B cell (primary cell): Measurements from ENCODE around the gene TARS1. TPM values are rescaled to one million over a fixed set of nuclear protein-coding genes. Genes with fewer than 3 reads are reported as not detected.

Source experiments
- ATAC-seq: fragments of 200-7000 bp; cut with Tn5 transposase; one replicate; pipeline ENCODE4 v1.10.0; 2021; ENCODE audit warnings: low read depth, mild to moderate bottlenecking, moderate number of reproducible peaks, moderate library complexity
- CTCF ChIA-PET: fragments of 350-600 bp; sonication (Branson Sonifier 250); formaldehyde crosslinking; loops from one replicate; lab custom pipeline; 2021; ENCODE audit warnings: antibody characterized with exemption, inconsistent platforms; lab: Charles Lee
- POLR2A ChIA-PET: fragments of 350-600 bp; sonication (Branson Sonifier 250); formaldehyde crosslinking; loops from one replicate; lab custom pipeline; 2021; ENCODE audit warnings: antibody characterized with exemption; lab: Charles Lee
- DNase-seq: peaks from one replicate; pipeline ENCODE4 v3.0.0; 2013
- H2AFZ ChIP-seq: 2 replicates; pipeline ENCODE4 v1.6.1; 2012; ENCODE audit warnings: mild to moderate bottlenecking, low read depth, low read length; ENCODE audit not compliant: insufficient read depth, poor library complexity, severe bottlenecking
- H3K27ac ChIP-seq, 2 donors: 1 replicate in 1 of 2; 2 replicates in 1 of 2; pipeline ENCODE4 v1.5.1; 2012 to 2013; ENCODE audit warnings: low read length in 2 of 2, mild to moderate bottlenecking in 2 of 2, moderate library complexity in 1 of 2
- H3K27me3 ChIP-seq, 4 experiments: fragments of 200-600 bp in 1 of 4; sonication (generic) in 1 of 4; replicated peaks in 1 of 4; 1 replicate in 2 of 4; 2 replicates in 2 of 4; pipeline versions ENCODE4 v1.6.1 to v1.7.0; 2013 to 2016; ENCODE audit warnings: low read length in 3 of 4, mild to moderate bottlenecking in 2 of 4, mixed read lengths in 1 of 4, moderate library complexity in 1 of 4; ENCODE audit not compliant: insufficient read depth in 4 of 4, control insufficient read depth in 3 of 4; ENCODE audit errors: control extremely low read depth in 1 of 4
- H3K36me3 ChIP-seq, 2 experiments: replicated peaks in 1 of 2; 1 replicate in 1 of 2; 2 replicates in 1 of 2; pipeline versions ENCODE4 v1.6.1 to v1.7.1; 2013; ENCODE audit warnings: low read length in 1 of 2; ENCODE audit not compliant: insufficient read depth in 2 of 2, control insufficient read depth in 1 of 2; ENCODE audit errors: control extremely low read depth in 1 of 2, extremely low read depth in 1 of 2
- H3K4me1 ChIP-seq, 2 donors: fragments of 200-600 bp in 1 of 2; sonication (generic) in 1 of 2; 1 replicate in 1 of 2; 2 replicates in 1 of 2; pipeline versions ENCODE4 v1.5.1 to v1.6.1; 2013 to 2017; ENCODE audit warnings: low read length in 2 of 2; ENCODE audit not compliant: control insufficient read depth in 2 of 2, insufficient read depth in 2 of 2
- H3K4me2 ChIP-seq: replicated peaks from 2 replicates; pipeline ENCODE3; 2012; ENCODE audit warnings: mild to moderate bottlenecking, low read depth, low read length; ENCODE audit not compliant: poor library complexity, severe bottlenecking
- H3K4me3 ChIP-seq, 5 experiments: fragments of 200-600 bp in 1 of 5; sonication (generic) in 1 of 5; 1 replicate in 3 of 5; 2 replicates in 2 of 5; pipeline versions ENCODE4 v1.5.1 to v1.7.0; 2011 to 2016; ENCODE audit warnings: low read length in 4 of 5, mild to moderate bottlenecking in 4 of 5, low read depth in 2 of 5, control low read depth in 1 of 5, moderate library complexity in 1 of 5; ENCODE audit not compliant: insufficient read depth in 1 of 5; ENCODE audit errors: control extremely low read depth in 1 of 5, extremely low read depth in 1 of 5
- H3K79me2 ChIP-seq: fragments of 200-600 bp; sonication (generic); one replicate; pipeline ENCODE4 v1.6.0; 2016; ENCODE audit warnings: low read length; ENCODE audit not compliant: control insufficient read depth, insufficient read depth
- H3K9ac ChIP-seq: fragments of 200-600 bp; sonication (generic); 2 replicates; pipeline ENCODE4 v1.6.1; 2017; ENCODE audit warnings: mild to moderate bottlenecking, low read length, moderate library complexity
- H3K9me3 ChIP-seq, 3 donors: one replicate each; pipeline versions ENCODE4 v1.6.1 to v1.7.1; 2013; ENCODE audit warnings: low read length in 2 of 3; ENCODE audit not compliant: control insufficient read depth in 2 of 3, insufficient read depth in 1 of 3; ENCODE audit errors: control extremely low read depth in 1 of 3
- H4K20me1 ChIP-seq: 2 replicates; pipeline ENCODE4 v1.6.0; 2012; ENCODE audit warnings: mild to moderate bottlenecking, low read length; ENCODE audit not compliant: insufficient read depth, control insufficient read depth, poor library complexity, severe bottlenecking
- H3K27ac Mint-ChIP-seq: one replicate; pipeline ENCODE4 v1.8.0; 2021; ENCODE audit warnings: mixed read lengths
- H3K27me3 Mint-ChIP-seq: one replicate; pipeline ENCODE4 v1.8.0; 2021; ENCODE audit warnings: mixed read lengths
- H3K4me1 Mint-ChIP-seq: one replicate; pipeline ENCODE4 v1.8.0; 2021; ENCODE audit warnings: mixed read lengths
- H3K4me3 Mint-ChIP-seq: one replicate; pipeline ENCODE4 v1.8.0; 2021; ENCODE audit warnings: mixed read lengths
- H3K9me3 Mint-ChIP-seq: one replicate; pipeline ENCODE4 v1.8.0; 2022; ENCODE audit warnings: mixed read lengths; ENCODE audit not compliant: insufficient read depth
- EZH2 ChIP-seq: IDR thresholded peaks from 2 replicates; pipeline ENCODE4 v1.6.1; 2012; ENCODE audit warnings: borderline replicate concordance, low read depth, mild to moderate bottlenecking, moderate library complexity, low read length; ENCODE audit not compliant: insufficient read depth, poor library complexity, severe bottlenecking
- WGBS: methylation state at CpG from one replicate; pipeline ENCODE4 v1.1.5; 2013; ENCODE audit warnings: missing lambda C conversion rate; ENCODE audit not compliant: insufficient coverage; 5-methylcytosine and 5-hydroxymethylcytosine counted together
- intact Hi-C: fragments of 100-400 bp; cut with micrococcal nuclease; formaldehyde crosslinking; loops from one replicate; pipeline ENCODE4 v1.10.0; 2022
- polyA plus RNA-seq: library from polyadenylated mRNA; depleted of rRNA; stranded (reverse); fragments of >200 nt; gene quantifications from 2 replicates; pipeline ENCODE4 v1.2.3, GENCODE V29; 2012
- total RNA-seq, 2 donors: library from RNA; stranded (reverse); fragments of 120-200 nt in 1 of 2; gene quantifications; 1 replicate in 1 of 2; 2 replicates in 1 of 2; pipeline versions ENCODE4 v1.2.3 to v1.2.4, GENCODE V29; 2013 to 2022
- TF ChIP-seq, protein P1 (sequence below): fragments of 200-600 bp; IDR thresholded peaks from one replicate; pipeline ENCODE4 v1.8.0; 2022; ENCODE audit warnings: antibody characterized with exemption, mild to moderate bottlenecking

TARS1 gene
- total and polyA plus RNA-seq, 2 donors (not counting 1 experiment from before 2014, with no cell fraction given), result 11.0 to 66.0 TPM

DNA sequence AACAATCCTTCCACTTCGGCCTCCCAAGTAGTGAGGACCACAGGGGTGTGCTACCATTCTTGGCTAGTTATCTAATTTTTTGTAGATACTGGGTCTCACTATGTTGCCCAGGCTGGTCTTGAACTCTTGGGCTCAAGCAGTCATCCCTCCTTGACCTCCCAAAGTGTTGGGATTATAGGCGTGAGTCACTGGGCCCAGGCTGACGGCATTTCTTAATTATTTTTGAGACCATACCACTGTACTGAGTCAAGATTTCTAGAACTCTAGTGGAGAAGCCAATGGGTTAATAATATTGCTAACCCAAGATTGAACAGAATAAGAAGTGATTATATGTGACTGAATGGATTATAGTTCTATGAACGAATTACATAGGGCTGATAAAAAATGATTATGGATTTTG, 66.7 kb downstream of the TARS1 start:
- Mint-ChIP-seq H3K27me3 (no peaks in the 10 kb centered on the region), H3K4me3 (no peak overlapping the region), H3K9me3 (no peaks in the 10 kb centered on the region), H3K27ac (no peak overlapping the region), H3K4me1 (no peaks in the 10 kb centered on the region)
- H3K4me2 ChIP-seq, result no peak overlapping the region
- ATAC-seq (no peak), DNase-seq (no peak)
- CTCF ChIA-PET, result no interaction called here
- no peaks in the 10 kb centered on the region for H4K20me1 ChIP-seq
- 100% methylated on average over 2 of the region's 4 CpGs for WGBS
- H3K4me3 ChIP-seq, result no peak overlapping the region
- H3K36me3 ChIP-seq, result no peaks in the 10 kb centered on the region
- no peak overlapping the region for H3K27ac ChIP-seq
- no peak overlapping the region for H3K9ac ChIP-seq
- no peak overlapping the region for H2AFZ ChIP-seq
- no peak for TF ChIP-seq EZH2
- TF ChIP-seq, protein P1, sequence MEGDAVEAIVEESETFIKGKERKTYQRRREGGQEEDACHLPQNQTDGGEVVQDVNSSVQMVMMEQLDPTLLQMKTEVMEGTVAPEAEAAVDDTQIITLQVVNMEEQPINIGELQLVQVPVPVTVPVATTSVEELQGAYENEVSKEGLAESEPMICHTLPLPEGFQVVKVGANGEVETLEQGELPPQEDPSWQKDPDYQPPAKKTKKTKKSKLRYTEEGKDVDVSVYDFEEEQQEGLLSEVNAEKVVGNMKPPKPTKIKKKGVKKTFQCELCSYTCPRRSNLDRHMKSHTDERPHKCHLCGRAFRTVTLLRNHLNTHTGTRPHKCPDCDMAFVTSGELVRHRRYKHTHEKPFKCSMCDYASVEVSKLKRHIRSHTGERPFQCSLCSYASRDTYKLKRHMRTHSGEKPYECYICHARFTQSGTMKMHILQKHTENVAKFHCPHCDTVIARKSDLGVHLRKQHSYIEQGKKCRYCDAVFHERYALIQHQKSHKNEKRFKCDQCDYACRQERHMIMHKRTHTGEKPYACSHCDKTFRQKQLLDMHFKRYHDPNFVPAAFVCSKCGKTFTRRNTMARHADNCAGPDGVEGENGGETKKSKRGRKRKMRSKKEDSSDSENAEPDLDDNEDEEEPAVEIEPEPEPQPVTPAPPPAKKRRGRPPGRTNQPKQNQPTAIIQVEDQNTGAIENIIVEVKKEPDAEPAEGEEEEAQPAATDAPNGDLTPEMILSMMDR, result no peak
- intact Hi-C loops, result no loop called here
- H3K4me1 ChIP-seq, result no peaks in the 10 kb centered on the region
- no peaks in the 10 kb centered on the region for H3K79me2 ChIP-seq
- POLR2A ChIA-PET, result no interaction called here
- peaks cover 0 to 3% (median 0%) of the 10 kb centered on the region in 4 experiments for H3K27me3 ChIP-seq
- peaks cover 0 to 3% (median 0%) of the 10 kb centered on the region in 3 donors for H3K9me3 ChIP-seq

DNA sequence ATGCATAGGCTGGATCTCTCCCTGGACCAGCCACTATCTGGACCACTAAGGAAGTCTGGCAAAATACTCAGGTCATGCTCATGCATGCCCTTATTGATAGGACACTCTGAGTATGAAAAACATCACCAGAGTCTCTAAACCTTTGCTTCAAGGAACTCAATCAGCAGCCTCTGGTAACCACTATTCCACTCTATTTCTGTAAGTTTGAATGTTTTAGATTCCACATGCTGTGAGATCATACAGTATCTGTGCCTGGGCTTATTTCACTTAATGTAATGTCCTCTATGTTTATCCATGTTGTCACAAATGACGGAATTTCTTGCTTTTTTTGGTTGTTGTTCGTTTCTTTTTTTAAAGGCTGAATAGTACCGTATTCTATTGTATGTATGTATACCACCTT, 68.3 kb downstream of the TARS1 start:
- Histone ChIP-seq H3K4me1 (no peaks in the 10 kb centered on the region), H3K4me3 (no peak overlapping the region), H3K9me3 (peaks cover 0 to 3% (median 0%) of the 10 kb centered on the region in 3 donors), H3K9ac (no peak overlapping the region), H4K20me1 (no peaks in the 10 kb centered on the region), H3K79me2 (no peaks in the 10 kb centered on the region), H3K27me3 (peaks cover 0 to 3% (median 0%) of the 10 kb centered on the region in 4 experiments), H3K27ac (no peak overlapping the region), H2AFZ (no peak overlapping the region), H3K4me2 (no peak overlapping the region), H3K36me3 (no peaks in the 10 kb centered on the region)
- Mint-ChIP-seq H3K4me3 (no peak overlapping the region), H3K27me3 (no peaks in the 10 kb centered on the region), H3K4me1 (no peaks in the 10 kb centered on the region), H3K9me3 (no peaks in the 10 kb centered on the region), H3K27ac (no peak overlapping the region)
- ATAC-seq (no peak), DNase-seq (no peak)
- TF ChIP-seq, protein P1, result no peak
- no peak for TF ChIP-seq EZH2
- WGBS, result no CpG with 5 or more reads among the region's 3 CpGs
- POLR2A ChIA-PET, result no interaction called here
- intact Hi-C loops, result no loop called here
- CTCF ChIA-PET, result no interaction called here
